ENCODE results near the gene TMA7B.

TMA7B gene

GRCh38 chr22:39932166-39932565 is 28.0 kb upstream of the TMA7B start:
- no peak overlapping the region for H3K4me3 ChIP-seq (replicated peaks; ENCODE audit: low read depth, low read length)
- TF ChIP-seq, protein P1, sequence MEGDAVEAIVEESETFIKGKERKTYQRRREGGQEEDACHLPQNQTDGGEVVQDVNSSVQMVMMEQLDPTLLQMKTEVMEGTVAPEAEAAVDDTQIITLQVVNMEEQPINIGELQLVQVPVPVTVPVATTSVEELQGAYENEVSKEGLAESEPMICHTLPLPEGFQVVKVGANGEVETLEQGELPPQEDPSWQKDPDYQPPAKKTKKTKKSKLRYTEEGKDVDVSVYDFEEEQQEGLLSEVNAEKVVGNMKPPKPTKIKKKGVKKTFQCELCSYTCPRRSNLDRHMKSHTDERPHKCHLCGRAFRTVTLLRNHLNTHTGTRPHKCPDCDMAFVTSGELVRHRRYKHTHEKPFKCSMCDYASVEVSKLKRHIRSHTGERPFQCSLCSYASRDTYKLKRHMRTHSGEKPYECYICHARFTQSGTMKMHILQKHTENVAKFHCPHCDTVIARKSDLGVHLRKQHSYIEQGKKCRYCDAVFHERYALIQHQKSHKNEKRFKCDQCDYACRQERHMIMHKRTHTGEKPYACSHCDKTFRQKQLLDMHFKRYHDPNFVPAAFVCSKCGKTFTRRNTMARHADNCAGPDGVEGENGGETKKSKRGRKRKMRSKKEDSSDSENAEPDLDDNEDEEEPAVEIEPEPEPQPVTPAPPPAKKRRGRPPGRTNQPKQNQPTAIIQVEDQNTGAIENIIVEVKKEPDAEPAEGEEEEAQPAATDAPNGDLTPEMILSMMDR (IDR thresholded peaks at IDR 0.05; ENCODE audit: low read depth, low read length, missing control alignments) = no peak
- no peak for DNase-seq (ENCODE audit: extremely low read depth, low read depth)

DNA sequence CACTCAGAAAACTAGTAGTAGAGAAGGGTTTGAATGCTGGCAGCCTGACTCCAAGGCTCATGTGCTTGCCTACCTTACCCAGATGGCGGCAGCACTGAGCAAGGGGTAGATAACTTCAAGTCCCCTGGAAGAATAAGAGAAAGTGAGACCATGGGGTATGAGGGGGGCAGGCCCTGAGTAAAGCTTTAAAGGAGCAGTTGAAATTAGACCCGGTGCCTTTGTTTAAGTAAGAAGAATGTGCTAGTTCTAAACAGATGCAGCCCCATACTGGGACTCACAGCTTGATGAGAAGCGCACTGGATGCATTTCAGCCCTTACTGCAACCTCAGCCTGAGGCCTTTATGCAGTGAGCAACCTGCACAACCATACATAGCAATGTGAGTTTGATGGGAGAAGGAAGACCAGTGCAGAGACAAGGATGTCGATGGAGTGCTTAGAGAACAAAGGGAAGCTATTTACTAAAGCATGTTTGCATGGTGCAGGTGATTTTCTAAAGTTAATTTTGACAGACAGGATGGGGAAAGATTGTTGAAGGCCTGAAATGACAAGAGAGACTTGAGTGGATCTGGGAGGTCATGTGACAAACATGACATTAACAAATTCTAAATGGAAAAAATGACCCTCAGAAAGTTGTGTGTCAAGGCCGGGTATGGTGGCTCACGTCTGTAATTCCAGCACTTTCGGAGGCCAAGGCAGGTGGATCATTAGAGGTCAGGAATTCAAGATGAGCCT is 27.1 kb upstream of the TMA7B start:
- TF ChIP-seq, protein P1 (IDR thresholded peaks at IDR 0.05; ENCODE audit: low read depth, low read length, missing control alignments) = peak; percentile 81
- DNase-seq (ENCODE audit: extremely low read depth, low read depth) = no peak
- no peak overlapping the region for H3K4me3 ChIP-seq (replicated peaks; ENCODE audit: low read depth, low read length)

DNA sequence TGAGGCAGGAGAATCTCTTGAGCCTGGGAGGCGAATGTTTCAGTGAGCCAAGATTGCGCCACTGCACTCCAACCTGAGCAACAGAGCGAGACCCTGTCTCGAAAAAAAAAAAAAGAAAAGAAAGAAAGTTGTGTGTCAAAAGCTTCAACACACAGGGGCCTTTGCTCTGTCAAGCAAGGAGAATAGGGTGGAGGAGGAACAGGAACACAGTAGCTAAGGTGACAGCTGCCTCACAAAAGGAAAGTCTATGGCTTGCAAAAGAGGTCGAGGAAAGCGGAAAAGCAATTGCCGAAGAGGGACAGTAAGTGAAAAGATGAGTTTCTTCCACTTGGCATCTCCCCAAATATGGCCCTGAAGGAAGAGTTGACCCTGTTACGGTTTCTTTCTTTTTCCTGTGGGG is 26.5 kb upstream of the TMA7B start:
- H3K4me3 ChIP-seq (replicated peaks; ENCODE audit: low read depth, low read length) = no peak overlapping the region
- TF ChIP-seq, protein P1 (IDR thresholded peaks at IDR 0.05; ENCODE audit: low read depth, low read length, missing control alignments) = no peak

DNA sequence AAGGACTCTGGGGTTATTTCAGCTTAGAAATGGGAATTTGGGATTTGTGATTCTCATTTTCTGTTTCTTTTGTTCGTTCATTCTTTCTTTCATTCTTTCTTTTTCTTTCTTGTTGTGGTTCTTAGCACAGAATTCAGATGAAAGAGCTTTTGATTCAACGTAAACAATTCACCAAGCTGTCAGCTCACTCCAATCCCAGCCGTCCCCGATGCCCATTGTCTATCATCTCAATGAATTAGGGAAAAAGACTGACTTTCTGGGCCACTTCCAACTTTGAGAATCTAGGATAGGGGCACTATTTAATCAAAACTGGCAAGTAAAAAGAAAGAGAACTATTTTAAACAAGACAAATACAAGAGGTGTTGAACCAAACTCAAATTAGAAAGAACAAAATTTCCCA is 25.1 kb upstream of the TMA7B start:
- H3K4me3 ChIP-seq (replicated peaks; ENCODE audit: low read depth, low read length) = no peak overlapping the region
- TF ChIP-seq, protein P1 (IDR thresholded peaks at IDR 0.05; ENCODE audit: low read depth, low read length, missing control alignments) = no peak

More for the DNA sequence above, 26.5 kb upstream of the TMA7B start:
- no peak for DNase-seq (ENCODE audit: extremely low read depth, low read depth)

GRCh38 chr22:39935612-39936011 is 24.6 kb upstream of the TMA7B start:
- TF ChIP-seq, protein P1 (IDR thresholded peaks at IDR 0.05; ENCODE audit: low read depth, low read length, missing control alignments) = no peak
- no peak overlapping the region for H3K4me3 ChIP-seq (replicated peaks; ENCODE audit: low read depth, low read length)
- no peak for DNase-seq (ENCODE audit: extremely low read depth, low read depth)

More for the DNA sequence above, 25.1 kb upstream of the TMA7B start:
- no peak for DNase-seq (ENCODE audit: extremely low read depth, low read depth)

DNA sequence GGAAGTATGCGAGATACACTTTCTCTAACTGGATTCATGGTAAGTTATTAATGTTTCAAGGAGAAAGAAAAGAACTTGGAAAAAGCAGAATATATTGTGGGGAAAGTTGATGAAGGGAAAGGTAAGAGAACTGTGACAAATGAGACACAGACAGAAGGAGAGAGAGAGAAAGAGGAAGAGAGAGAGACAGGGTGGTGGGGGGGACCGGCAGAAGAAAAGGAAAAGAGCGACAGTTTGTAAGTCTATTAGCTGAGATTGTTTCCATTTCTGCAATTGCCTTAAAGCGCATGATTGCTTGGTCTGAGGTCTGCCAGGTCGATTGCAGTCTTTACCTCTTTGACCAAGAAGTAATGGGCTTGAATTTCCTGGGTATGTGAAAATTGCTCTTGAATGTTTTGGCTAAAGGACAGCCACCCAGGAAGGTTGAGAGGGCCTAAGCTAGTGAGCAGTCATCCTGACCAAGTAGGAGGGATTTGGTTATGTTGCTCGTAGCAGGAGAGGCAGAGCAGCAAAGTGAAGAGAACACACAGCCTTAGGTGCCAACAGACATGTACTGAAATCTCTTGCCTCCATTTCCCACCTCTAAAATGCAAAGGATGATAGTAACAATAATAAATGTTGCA is 23.6 kb upstream of the TMA7B start:
- no peak for DNase-seq (ENCODE audit: extremely low read depth, low read depth)
- no peak overlapping the region for H3K4me3 ChIP-seq (replicated peaks; ENCODE audit: low read depth, low read length)
- TF ChIP-seq, protein P1 (IDR thresholded peaks at IDR 0.05; ENCODE audit: low read depth, low read length, missing control alignments) = no peak
